ENCODE results near the gene XPR1.
"Not testable (repeated sequence)": the region's sequence is repeated elsewhere in the genome, so short reads cannot be mapped to it uniquely, and the experiment has no call there.

Gene XPR1

GRCh38 chr1:180796897-180797640 is 165.2 kb downstream of the XPR1 start:
- Histone ChIP-seq H3K27me3 (ENCODE audit: control insufficient read depth, insufficient read depth, low read length) (no peaks in the 10 kb centered on the region), H3K9me3 (ENCODE audit: control insufficient read depth, insufficient read depth, low read length) (no peaks in the 10 kb centered on the region)

GRCh38 chr1:180800945-180801344 is 169.1 kb downstream of the XPR1 start:
- Histone ChIP-seq H3K27me3 (ENCODE audit: control insufficient read depth, insufficient read depth, low read length) (no peaks in the 10 kb centered on the region), H3K4me3 (ENCODE audit: low read depth, low read length) (no peak overlapping the region), H3K36me3 (ENCODE audit: control insufficient read depth, insufficient read depth, low read length) (no peaks in the 10 kb centered on the region), H3K9ac (ENCODE audit: low read depth, low read length) (no peak overlapping the region), H3K9me3 (ENCODE audit: control insufficient read depth, insufficient read depth, low read length) (no peaks in the 10 kb centered on the region), H3K4me1 (ENCODE audit: control insufficient read depth, insufficient read depth, low read length) (no peaks in the 10 kb centered on the region)

More at GRCh38 chr1:180796897-180797640, 165.2 kb downstream of the XPR1 start:
- Histone ChIP-seq H3K4me3 (ENCODE audit: low read depth, low read length) (no peak overlapping the region), H3K4me1 (ENCODE audit: control insufficient read depth, insufficient read depth, low read length) (no peaks in the 10 kb centered on the region), H3K9ac (ENCODE audit: low read depth, low read length) (no peak overlapping the region), H3K36me3 (ENCODE audit: control insufficient read depth, insufficient read depth, low read length) (no peaks in the 10 kb centered on the region)

GRCh38 chr1:180802813-180803212 is 171.0 kb downstream of the XPR1 start:
- Histone ChIP-seq H3K9me3 (ENCODE audit: control insufficient read depth, insufficient read depth, low read length) (no peaks in the 10 kb centered on the region), H3K27me3 (ENCODE audit: control insufficient read depth, insufficient read depth, low read length) (no peaks in the 10 kb centered on the region), H3K36me3 (ENCODE audit: control insufficient read depth, insufficient read depth, low read length) (no peaks in the 10 kb centered on the region), H3K4me1 (ENCODE audit: control insufficient read depth, insufficient read depth, low read length) (no peaks in the 10 kb centered on the region), H3K9ac (ENCODE audit: low read depth, low read length) (no peak overlapping the region), H3K4me3 (ENCODE audit: low read depth, low read length) (no peak overlapping the region)

- H3K9ac ChIP-seq (ENCODE audit: low read depth, low read length): no peak overlapping the region
- no peaks in the 10 kb centered on the region for H3K36me3 ChIP-seq (ENCODE audit: control insufficient read depth, insufficient read depth, low read length)
- no peak overlapping the region for H3K4me3 ChIP-seq (ENCODE audit: low read depth, low read length)
Observed at GRCh38 chr1:180805316-180805715, 173.5 kb downstream of the XPR1 start.

GRCh38 chr1:180811298-180811697 is 179.5 kb downstream of the XPR1 start:
- Histone ChIP-seq H3K27me3 (ENCODE audit: control insufficient read depth, insufficient read depth, low read length) (no peaks in the 10 kb centered on the region), H3K4me3 (ENCODE audit: low read depth, low read length) (no peak overlapping the region), H3K9me3 (ENCODE audit: control insufficient read depth, insufficient read depth, low read length) (no peaks in the 10 kb centered on the region), H3K4me1 (ENCODE audit: control insufficient read depth, insufficient read depth, low read length) (no peaks in the 10 kb centered on the region), H3K9ac (ENCODE audit: low read depth, low read length) (no peak overlapping the region), H3K36me3 (ENCODE audit: control insufficient read depth, insufficient read depth, low read length) (no peaks in the 10 kb centered on the region)

More at GRCh38 chr1:180805316-180805715, 173.5 kb downstream of the XPR1 start:
- no peaks in the 10 kb centered on the region for H3K9me3 ChIP-seq (ENCODE audit: control insufficient read depth, insufficient read depth, low read length)
- H3K4me1 ChIP-seq (ENCODE audit: control insufficient read depth, insufficient read depth, low read length): no peaks in the 10 kb centered on the region
- no peaks in the 10 kb centered on the region for H3K27me3 ChIP-seq (ENCODE audit: control insufficient read depth, insufficient read depth, low read length)

GRCh38 chr1:180811886-180812285 is 180.1 kb downstream of the XPR1 start:
- H3K4me1 ChIP-seq (ENCODE audit: control insufficient read depth, insufficient read depth, low read length): no peaks in the 10 kb centered on the region

GRCh38 chr1:180814258-180814657 is 182.4 kb downstream of the XPR1 start:
- H3K4me3 ChIP-seq (ENCODE audit: low read depth, low read length): no peak overlapping the region

More at GRCh38 chr1:180811886-180812285, 180.1 kb downstream of the XPR1 start:
- Histone ChIP-seq H3K36me3 (ENCODE audit: control insufficient read depth, insufficient read depth, low read length) (no peaks in the 10 kb centered on the region), H3K9me3 (ENCODE audit: control insufficient read depth, insufficient read depth, low read length) (no peaks in the 10 kb centered on the region), H3K27me3 (ENCODE audit: control insufficient read depth, insufficient read depth, low read length) (no peaks in the 10 kb centered on the region), H3K4me3 (ENCODE audit: low read depth, low read length) (no peak overlapping the region), H3K9ac (ENCODE audit: low read depth, low read length) (no peak overlapping the region)

GRCh38 chr1:180815188-180815587 is 183.4 kb downstream of the XPR1 start:
- H3K36me3 ChIP-seq (ENCODE audit: control insufficient read depth, insufficient read depth, low read length): no peaks in the 10 kb centered on the region
- H3K4me1 ChIP-seq (ENCODE audit: control insufficient read depth, insufficient read depth, low read length): no peaks in the 10 kb centered on the region
- H3K9ac ChIP-seq (ENCODE audit: low read depth, low read length): no peak overlapping the region
- no peak overlapping the region for H3K4me3 ChIP-seq (ENCODE audit: low read depth, low read length)
- H3K27me3 ChIP-seq (ENCODE audit: control insufficient read depth, insufficient read depth, low read length): no peaks in the 10 kb centered on the region
- no peaks in the 10 kb centered on the region for H3K9me3 ChIP-seq (ENCODE audit: control insufficient read depth, insufficient read depth, low read length)

More at GRCh38 chr1:180814258-180814657, 182.4 kb downstream of the XPR1 start:
- Histone ChIP-seq H3K36me3 (ENCODE audit: control insufficient read depth, insufficient read depth, low read length) (no peaks in the 10 kb centered on the region), H3K9me3 (ENCODE audit: control insufficient read depth, insufficient read depth, low read length) (no peaks in the 10 kb centered on the region), H3K4me1 (ENCODE audit: control insufficient read depth, insufficient read depth, low read length) (no peaks in the 10 kb centered on the region), H3K9ac (ENCODE audit: low read depth, low read length) (no peak overlapping the region), H3K27me3 (ENCODE audit: control insufficient read depth, insufficient read depth, low read length) (no peaks in the 10 kb centered on the region)

- H3K9ac ChIP-seq (ENCODE audit: low read depth, low read length): no peak overlapping the region
- no peaks in the 10 kb centered on the region for H3K36me3 ChIP-seq (ENCODE audit: control insufficient read depth, insufficient read depth, low read length)
- no peaks in the 10 kb centered on the region for H3K27me3 ChIP-seq (ENCODE audit: control insufficient read depth, insufficient read depth, low read length)
Observed at GRCh38 chr1:180816132-180816531, 184.3 kb downstream of the XPR1 start.

GRCh38 chr1:180821970-180822369 is 190.1 kb downstream of the XPR1 start:
- H3K27me3 ChIP-seq (ENCODE audit: control insufficient read depth, insufficient read depth, low read length): no peaks in the 10 kb centered on the region
- no peaks in the 10 kb centered on the region for H3K9me3 ChIP-seq (ENCODE audit: control insufficient read depth, insufficient read depth, low read length)
- H3K36me3 ChIP-seq (ENCODE audit: control insufficient read depth, insufficient read depth, low read length): no peaks in the 10 kb centered on the region
- no peaks in the 10 kb centered on the region for H3K4me1 ChIP-seq (ENCODE audit: control insufficient read depth, insufficient read depth, low read length)
- H3K9ac ChIP-seq (ENCODE audit: low read depth, low read length): no peak overlapping the region
- H3K4me3 ChIP-seq (ENCODE audit: low read depth, low read length): no peak overlapping the region

More at GRCh38 chr1:180816132-180816531, 184.3 kb downstream of the XPR1 start:
- Histone ChIP-seq H3K4me1 (ENCODE audit: control insufficient read depth, insufficient read depth, low read length) (no peaks in the 10 kb centered on the region), H3K9me3 (ENCODE audit: control insufficient read depth, insufficient read depth, low read length) (no peaks in the 10 kb centered on the region), H3K4me3 (ENCODE audit: low read depth, low read length) (no peak overlapping the region)

- not testable (repeated sequence) for H3K27me3 ChIP-seq (ENCODE audit: control insufficient read depth, insufficient read depth, low read length); H3K36me3 ChIP-seq (ENCODE audit: control insufficient read depth, insufficient read depth, low read length); H3K9me3 ChIP-seq (ENCODE audit: control insufficient read depth, insufficient read depth, low read length); H3K4me3 ChIP-seq (ENCODE audit: low read depth, low read length); H3K9ac ChIP-seq (ENCODE audit: low read depth, low read length); H3K4me1 ChIP-seq (ENCODE audit: control insufficient read depth, insufficient read depth, low read length)
Observed at GRCh38 chr1:180831507-180831906, 199.7 kb downstream of the XPR1 start.

GRCh38 chr1:180833180-180833579 is 201.4 kb downstream of the XPR1 start:
- H3K9me3 ChIP-seq (ENCODE audit: control insufficient read depth, insufficient read depth, low read length); H3K36me3 ChIP-seq (ENCODE audit: control insufficient read depth, insufficient read depth, low read length); H3K4me3 ChIP-seq (ENCODE audit: low read depth, low read length): not testable (repeated sequence)

More at GRCh38 chr1:180833180-180833579, 201.4 kb downstream of the XPR1 start:
- not testable (repeated sequence) for H3K4me1 ChIP-seq (ENCODE audit: control insufficient read depth, insufficient read depth, low read length); H3K27me3 ChIP-seq (ENCODE audit: control insufficient read depth, insufficient read depth, low read length); H3K9ac ChIP-seq (ENCODE audit: low read depth, low read length)

All from iPS-15b (cell line).